ENCODE data around the gene ADGRE3.

DNA sequence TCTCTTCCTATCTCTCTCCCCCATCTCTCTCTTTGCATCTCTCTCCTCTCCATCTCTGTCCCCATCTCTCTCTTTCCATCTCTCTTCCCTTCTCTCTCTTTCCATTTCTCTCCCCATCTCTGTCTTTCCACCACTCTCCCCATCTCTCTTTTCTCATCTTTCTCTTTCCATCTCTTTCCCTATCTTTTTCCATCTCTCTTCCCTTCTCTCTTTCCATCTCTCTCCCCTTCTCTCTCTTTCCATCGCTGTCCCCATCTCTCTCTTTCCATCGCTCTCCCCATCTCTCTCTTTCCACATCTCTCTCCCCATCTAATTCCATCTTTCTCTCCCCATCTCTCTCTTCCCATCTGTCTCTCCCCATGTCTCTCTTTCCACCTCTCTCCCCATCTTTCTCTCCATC is 24.5 kb downstream of the ADGRE3 start:
- TF ChIP-seq ZNF777 (tag by site-specific recombination; IDR thresholded peaks at IDR 0.05; ENCODE audit: borderline replicate concordance): no peak
- no peak for TF ChIP-seq ZNF549 (tag by site-specific recombination; IDR thresholded peaks at IDR 0.05)
- TF ChIP-seq, protein P1, sequence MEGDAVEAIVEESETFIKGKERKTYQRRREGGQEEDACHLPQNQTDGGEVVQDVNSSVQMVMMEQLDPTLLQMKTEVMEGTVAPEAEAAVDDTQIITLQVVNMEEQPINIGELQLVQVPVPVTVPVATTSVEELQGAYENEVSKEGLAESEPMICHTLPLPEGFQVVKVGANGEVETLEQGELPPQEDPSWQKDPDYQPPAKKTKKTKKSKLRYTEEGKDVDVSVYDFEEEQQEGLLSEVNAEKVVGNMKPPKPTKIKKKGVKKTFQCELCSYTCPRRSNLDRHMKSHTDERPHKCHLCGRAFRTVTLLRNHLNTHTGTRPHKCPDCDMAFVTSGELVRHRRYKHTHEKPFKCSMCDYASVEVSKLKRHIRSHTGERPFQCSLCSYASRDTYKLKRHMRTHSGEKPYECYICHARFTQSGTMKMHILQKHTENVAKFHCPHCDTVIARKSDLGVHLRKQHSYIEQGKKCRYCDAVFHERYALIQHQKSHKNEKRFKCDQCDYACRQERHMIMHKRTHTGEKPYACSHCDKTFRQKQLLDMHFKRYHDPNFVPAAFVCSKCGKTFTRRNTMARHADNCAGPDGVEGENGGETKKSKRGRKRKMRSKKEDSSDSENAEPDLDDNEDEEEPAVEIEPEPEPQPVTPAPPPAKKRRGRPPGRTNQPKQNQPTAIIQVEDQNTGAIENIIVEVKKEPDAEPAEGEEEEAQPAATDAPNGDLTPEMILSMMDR (tag by site-specific recombination; IDR thresholded peaks at IDR 0.05): no peak
- no peak for TF ChIP-seq SETDB1 (IDR thresholded peaks at IDR 0.05; ENCODE audit: insufficient read length, low read length)
- TF ChIP-seq OVOL3 (tag by site-specific recombination; IDR thresholded peaks at IDR 0.05): no peak
- TF ChIP-seq, protein P2, sequence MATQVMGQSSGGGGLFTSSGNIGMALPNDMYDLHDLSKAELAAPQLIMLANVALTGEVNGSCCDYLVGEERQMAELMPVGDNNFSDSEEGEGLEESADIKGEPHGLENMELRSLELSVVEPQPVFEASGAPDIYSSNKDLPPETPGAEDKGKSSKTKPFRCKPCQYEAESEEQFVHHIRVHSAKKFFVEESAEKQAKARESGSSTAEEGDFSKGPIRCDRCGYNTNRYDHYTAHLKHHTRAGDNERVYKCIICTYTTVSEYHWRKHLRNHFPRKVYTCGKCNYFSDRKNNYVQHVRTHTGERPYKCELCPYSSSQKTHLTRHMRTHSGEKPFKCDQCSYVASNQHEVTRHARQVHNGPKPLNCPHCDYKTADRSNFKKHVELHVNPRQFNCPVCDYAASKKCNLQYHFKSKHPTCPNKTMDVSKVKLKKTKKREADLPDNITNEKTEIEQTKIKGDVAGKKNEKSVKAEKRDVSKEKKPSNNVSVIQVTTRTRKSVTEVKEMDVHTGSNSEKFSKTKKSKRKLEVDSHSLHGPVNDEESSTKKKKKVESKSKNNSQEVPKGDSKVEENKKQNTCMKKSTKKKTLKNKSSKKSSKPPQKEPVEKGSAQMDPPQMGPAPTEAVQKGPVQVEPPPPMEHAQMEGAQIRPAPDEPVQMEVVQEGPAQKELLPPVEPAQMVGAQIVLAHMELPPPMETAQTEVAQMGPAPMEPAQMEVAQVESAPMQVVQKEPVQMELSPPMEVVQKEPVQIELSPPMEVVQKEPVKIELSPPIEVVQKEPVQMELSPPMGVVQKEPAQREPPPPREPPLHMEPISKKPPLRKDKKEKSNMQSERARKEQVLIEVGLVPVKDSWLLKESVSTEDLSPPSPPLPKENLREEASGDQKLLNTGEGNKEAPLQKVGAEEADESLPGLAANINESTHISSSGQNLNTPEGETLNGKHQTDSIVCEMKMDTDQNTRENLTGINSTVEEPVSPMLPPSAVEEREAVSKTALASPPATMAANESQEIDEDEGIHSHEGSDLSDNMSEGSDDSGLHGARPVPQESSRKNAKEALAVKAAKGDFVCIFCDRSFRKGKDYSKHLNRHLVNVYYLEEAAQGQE (tag by site-specific recombination; IDR thresholded peaks at IDR 0.05): no peak
- TF ChIP-seq, protein P3, sequence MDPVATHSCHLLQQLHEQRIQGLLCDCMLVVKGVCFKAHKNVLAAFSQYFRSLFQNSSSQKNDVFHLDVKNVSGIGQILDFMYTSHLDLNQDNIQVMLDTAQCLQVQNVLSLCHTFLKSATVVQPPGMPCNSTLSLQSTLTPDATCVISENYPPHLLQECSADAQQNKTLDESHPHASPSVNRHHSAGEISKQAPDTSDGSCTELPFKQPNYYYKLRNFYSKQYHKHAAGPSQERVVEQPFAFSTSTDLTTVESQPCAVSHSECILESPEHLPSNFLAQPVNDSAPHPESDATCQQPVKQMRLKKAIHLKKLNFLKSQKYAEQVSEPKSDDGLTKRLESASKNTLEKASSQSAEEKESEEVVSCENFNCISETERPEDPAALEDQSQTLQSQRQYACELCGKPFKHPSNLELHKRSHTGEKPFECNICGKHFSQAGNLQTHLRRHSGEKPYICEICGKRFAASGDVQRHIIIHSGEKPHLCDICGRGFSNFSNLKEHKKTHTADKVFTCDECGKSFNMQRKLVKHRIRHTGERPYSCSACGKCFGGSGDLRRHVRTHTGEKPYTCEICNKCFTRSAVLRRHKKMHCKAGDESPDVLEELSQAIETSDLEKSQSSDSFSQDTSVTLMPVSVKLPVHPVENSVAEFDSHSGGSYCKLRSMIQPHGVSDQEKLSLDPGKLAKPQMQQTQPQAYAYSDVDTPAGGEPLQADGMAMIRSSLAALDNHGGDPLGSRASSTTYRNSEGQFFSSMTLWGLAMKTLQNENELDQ (tag by site-specific recombination; IDR thresholded peaks at IDR 0.05; ENCODE audit: low read depth): no peak
- TF ChIP-seq, protein P4, sequence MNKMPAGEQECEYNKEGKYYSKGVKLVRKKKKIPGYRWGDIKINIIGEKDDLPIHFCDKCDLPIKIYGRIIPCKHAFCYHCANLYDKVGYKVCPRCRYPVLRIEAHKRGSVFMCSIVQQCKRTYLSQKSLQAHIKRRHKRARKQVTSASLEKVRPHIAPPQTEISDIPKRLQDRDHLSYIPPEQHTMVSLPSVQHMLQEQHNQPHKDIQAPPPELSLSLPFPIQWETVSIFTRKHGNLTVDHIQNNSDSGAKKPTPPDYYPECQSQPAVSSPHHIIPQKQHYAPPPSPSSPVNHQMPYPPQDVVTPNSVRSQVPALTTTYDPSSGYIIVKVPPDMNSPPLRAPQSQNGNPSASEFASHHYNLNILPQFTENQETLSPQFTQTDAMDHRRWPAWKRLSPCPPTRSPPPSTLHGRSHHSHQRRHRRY (tag by site-specific recombination; IDR thresholded peaks at IDR 0.05): no peak
